Upper lobe of right lung (tissue), 1 donor: ENCODE results near the gene MAP4K5. TPM values are rescaled to one million over a fixed set of nuclear protein-coding genes. Genes with fewer than 3 reads are reported as not detected.
A peak's percentile ranks its signal among the peaks of the same experiment; 100 is the strongest.
"Not testable (repeated sequence)": the region's sequence is repeated elsewhere in the genome, so short reads cannot be mapped to it uniquely, and the experiment has no call there.

Experiments used
- ATAC-seq: fragments of 200-7000 bp; cut with Tn5 transposase; one replicate; pipeline ENCODE4 v1.9.1; 2020; ENCODE audit warnings: mild to moderate bottlenecking, moderate library complexity
- DNase-seq: peaks from one replicate; pipeline ENCODE4 v3.0.0-alpha.2; 2020
- H3K27ac ChIP-seq: fragments of 200-600 bp; one replicate; pipeline ENCODE4 v1.8.0; 2022
- H3K27me3 ChIP-seq: fragments of 200-600 bp; one replicate; pipeline ENCODE4 v1.8.0; 2022; ENCODE audit warnings: mild to moderate bottlenecking
- H3K36me3 ChIP-seq: fragments of 200-600 bp; one replicate; pipeline ENCODE4 v1.8.0; 2022
- H3K4me1 ChIP-seq: fragments of 200-600 bp; one replicate; pipeline ENCODE4 v1.8.0; 2022
- H3K4me3 ChIP-seq: fragments of 200-600 bp; one replicate; pipeline ENCODE4 v1.8.0; 2022; ENCODE audit warnings: mild to moderate bottlenecking
- H3K9me3 ChIP-seq: fragments of 200-600 bp; one replicate; pipeline ENCODE4 v1.8.0; 2022
- intact Hi-C: fragments of 100-400 bp; cut with DNase I; formaldehyde crosslinking; loops from one replicate; pipeline ENCODE4 v1.11.0; 2022
- total RNA-seq: library from RNA; stranded (reverse); fragmentation: NEBNext Ultra II Directional; extraction: Animal tissue kit (Norgen Biotek cat#: 25700); gene quantifications from one replicate; pipeline ENCODE4 v1.2.1, GENCODE V29; 2021
- TF ChIP-seq, protein P1 (sequence below): fragments of 200-600 bp; IDR thresholded peaks from one replicate; pipeline ENCODE4 v1.8.0; 2022; ENCODE audit warnings: antibody characterized with exemption
- donor health status: DM: no; HTN: yes; CAD: no; lungs with severe emphysema.

MAP4K5 gene
- total RNA-seq, 1 donor from 2014 or later, result 46.3 TPM

DNA sequence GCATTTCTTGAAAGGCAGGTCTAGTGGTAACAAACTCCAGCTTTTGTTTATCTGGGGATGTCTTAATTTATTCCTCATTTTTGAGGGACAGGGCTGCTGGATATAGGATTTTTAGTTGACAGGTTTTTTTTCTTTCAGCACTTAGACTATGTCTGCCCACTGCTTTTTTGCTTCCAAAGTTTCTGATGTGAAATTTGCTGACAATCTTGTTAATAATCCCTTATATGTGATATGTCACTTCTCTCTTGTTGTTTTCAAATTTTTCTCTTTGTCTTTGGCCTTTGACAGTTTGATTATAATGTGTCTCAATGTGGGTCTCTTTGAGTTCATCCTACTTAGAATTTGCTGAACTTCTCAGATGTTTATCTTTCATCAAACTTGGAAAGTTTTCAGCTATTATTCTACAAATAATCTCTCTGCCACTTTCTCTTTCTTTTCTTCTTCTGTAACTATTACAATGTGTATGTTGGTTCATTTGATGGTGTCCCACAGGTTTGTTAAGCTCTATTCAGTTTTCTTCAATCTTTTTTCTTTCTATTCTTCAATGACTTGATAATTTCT, 37.4 kb upstream of the MAP4K5 start:
- DNase-seq (no peak), ATAC-seq (no peak)
- peaks cover 12% of the 10 kb centered on the region for H3K9me3 ChIP-seq
- H3K27ac ChIP-seq, result no peak overlapping the region
- H3K4me1 ChIP-seq, result no peaks in the 10 kb centered on the region
- H3K36me3 ChIP-seq, result no peaks in the 10 kb centered on the region
- no peak overlapping the region for H3K4me3 ChIP-seq
- intact Hi-C loops, result no loop called here
- H3K27me3 ChIP-seq, result no peaks in the 10 kb centered on the region
- TF ChIP-seq, protein P1, sequence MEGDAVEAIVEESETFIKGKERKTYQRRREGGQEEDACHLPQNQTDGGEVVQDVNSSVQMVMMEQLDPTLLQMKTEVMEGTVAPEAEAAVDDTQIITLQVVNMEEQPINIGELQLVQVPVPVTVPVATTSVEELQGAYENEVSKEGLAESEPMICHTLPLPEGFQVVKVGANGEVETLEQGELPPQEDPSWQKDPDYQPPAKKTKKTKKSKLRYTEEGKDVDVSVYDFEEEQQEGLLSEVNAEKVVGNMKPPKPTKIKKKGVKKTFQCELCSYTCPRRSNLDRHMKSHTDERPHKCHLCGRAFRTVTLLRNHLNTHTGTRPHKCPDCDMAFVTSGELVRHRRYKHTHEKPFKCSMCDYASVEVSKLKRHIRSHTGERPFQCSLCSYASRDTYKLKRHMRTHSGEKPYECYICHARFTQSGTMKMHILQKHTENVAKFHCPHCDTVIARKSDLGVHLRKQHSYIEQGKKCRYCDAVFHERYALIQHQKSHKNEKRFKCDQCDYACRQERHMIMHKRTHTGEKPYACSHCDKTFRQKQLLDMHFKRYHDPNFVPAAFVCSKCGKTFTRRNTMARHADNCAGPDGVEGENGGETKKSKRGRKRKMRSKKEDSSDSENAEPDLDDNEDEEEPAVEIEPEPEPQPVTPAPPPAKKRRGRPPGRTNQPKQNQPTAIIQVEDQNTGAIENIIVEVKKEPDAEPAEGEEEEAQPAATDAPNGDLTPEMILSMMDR, result no peak

DNA sequence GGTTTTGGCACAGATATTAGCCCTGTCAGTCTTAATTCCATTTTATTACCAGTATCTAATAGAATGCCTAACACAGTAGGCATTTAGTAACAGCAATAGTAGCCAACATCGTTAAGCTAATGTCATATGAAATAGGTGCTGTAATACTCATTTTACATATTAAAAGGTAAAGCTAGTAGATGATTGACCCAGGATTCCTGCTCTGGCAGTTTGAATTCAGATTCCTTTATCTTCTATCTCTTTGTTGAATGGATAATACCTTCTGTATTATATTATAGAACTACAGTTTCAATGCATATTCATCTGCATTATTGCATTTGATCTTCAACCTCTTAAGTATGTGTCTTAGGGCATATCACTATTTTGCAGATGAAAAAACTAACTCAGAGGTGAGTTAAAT, 30.5 kb upstream of the MAP4K5 start:
- Histone ChIP-seq H3K27me3 (no peaks in the 10 kb centered on the region), H3K4me1 (no peaks in the 10 kb centered on the region), H3K4me3 (no peak overlapping the region), H3K9me3 (no peaks in the 10 kb centered on the region), H3K36me3 (no peaks in the 10 kb centered on the region), H3K27ac (no peak overlapping the region)
- DNase-seq (no peak), ATAC-seq (no peak)
- TF ChIP-seq, protein P1, result no peak
- intact Hi-C loops, result no loop called here

DNA sequence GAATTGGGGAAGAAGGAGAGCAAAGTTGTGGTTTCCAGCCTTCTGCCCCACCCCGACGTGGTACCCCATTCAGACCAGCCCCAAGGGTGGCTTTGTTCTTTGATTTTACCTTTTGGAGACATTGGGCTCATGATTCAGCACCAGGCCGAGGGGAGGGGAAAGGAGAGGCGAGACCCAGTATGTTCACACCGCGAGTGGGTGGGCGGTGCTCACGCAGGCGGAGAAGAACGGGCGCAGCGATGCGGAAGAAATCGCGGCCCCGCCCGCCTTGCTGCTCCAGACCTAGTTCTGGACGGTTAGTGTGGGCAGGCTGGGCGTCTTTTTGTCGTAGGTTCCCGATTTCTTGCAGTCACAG, 28.5 kb upstream of the MAP4K5 start:
- Histone ChIP-seq H3K9me3 (no peaks in the 10 kb centered on the region), H3K27me3 (no peaks in the 10 kb centered on the region), H3K4me1 (no peaks in the 10 kb centered on the region), H3K27ac (peak overlapping the region; percentile 87), H3K36me3 (no peaks in the 10 kb centered on the region), H3K4me3 (peak overlapping the region; percentile 75)
- peak; percentile 93 for ATAC-seq
- peak; percentile 93 for DNase-seq
- TF ChIP-seq, protein P1, result no peak
- intact Hi-C loops, result no loop called here

DNA sequence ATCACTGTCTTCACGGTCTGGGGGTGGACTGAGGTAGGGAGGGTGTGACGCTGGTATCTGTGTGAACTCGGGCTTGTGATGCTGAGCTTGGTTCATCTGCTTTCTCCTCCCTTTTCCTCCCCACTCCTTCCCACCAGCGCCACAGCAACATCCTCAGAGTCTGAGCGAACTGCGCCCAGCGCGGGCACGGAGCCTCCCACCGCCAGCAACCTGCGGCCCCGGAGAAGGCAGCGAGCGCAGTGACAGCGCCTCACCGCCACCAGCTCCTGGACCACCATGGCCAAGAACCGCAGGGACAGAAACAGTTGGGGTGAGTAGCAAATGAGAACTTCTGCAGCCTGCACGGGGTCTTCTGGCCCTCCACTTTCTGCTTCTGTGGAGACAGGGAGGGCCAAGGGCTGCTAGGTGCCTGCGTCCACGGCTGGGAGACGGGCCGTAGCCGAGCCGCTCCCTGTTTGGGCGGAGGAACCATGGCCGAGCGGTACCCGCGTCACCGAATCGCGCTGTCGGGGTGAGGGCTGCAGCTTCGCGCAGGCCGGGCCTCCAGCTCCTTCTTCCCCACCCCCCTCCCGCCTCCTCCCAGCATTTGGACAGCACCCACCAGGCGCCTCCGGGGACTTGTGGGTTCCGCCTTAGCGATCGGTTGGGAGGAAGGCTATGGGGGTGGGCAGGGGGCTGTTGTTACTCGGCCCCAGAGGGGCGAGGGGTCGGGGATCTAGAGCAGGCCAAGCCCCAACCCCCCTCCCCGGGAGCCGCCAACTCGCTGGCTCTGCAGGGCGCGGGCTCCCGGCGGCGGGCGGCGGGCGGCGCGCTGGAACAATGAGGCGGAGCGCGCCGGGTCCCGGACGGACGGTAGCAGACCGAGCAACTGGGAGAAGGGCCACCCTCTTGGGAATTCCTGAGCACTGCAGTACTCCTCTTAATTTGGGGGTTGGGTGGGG, 27.9 kb upstream of the MAP4K5 start, which contains the start of gene ATL1:
ATL1 (plus strand) TSS at position 156 of the 941 bp plus-strand sequence; CDS start at position 277, 121 bp downstream.
- intact Hi-C loops, result no loop called here
- ATAC-seq, result peak; percentile 93

DNA sequence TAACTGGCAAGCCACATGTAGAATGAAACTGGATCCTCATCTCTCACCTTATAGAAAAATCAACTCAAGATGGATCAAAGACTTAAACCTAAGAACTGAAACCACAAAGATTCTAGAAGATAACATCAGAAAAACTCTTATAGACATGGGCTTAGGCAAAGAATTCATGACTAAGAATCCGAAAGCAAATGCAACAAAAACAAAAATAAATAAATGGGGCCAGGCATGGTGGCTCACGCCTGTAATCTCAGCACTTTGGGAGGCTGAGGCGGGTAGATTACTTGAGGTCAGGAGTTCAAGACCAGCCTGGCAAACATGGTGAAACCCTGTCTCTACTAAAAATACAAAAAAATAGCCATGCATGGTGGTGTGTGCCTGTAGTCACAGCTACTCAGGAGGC, 20.4 kb upstream of the MAP4K5 start:
- H3K4me3 ChIP-seq, DNase-seq, ATAC-seq, intact Hi-C loops, H3K4me1 ChIP-seq, H3K9me3 ChIP-seq, H3K27me3 ChIP-seq, H3K36me3 ChIP-seq, H3K27ac ChIP-seq: not testable (repeated sequence)

More for the DNA sequence above, 27.9 kb upstream of the MAP4K5 start, which contains the start of gene ATL1:
- peak within 1 kb of the TSS; percentile 87 for H3K27ac ChIP-seq
- H3K9me3 ChIP-seq, result no peaks in the 10 kb centered on the region
- H3K36me3 ChIP-seq, result no peaks in the 10 kb centered on the region
- H3K27me3 ChIP-seq, result no peaks in the 10 kb centered on the region
- peak; percentile 87 for DNase-seq
- H3K4me3 ChIP-seq, result peak within 1 kb of the TSS; percentile 75
- H3K4me1 ChIP-seq, result no peaks in the 10 kb centered on the region
- TF ChIP-seq, protein P1, result no peak

DNA sequence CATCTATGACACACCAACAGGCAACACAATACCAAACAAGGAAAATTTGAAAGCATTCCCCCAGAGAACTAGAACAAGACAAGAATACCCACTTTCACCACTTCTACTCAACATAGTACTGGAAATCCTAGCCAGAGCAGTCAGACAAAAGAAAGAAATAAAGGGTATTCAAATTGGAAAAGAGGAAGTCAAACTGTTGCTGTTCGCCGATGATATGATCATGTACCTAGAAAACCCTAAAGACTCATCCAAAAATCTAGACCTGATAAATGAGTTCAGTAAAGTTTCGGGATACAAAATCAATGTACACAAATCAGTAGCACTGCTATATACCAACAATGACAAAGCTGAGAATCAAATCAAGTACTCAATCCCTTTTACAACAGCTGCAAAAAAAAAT, 19.5 kb upstream of the MAP4K5 start:
- no peak overlapping the region for H3K4me3 ChIP-seq
- DNase-seq, result no peak
- no peaks in the 10 kb centered on the region for H3K27me3 ChIP-seq
- TF ChIP-seq, protein P1, result no peak
- H3K9me3 ChIP-seq, result no peaks in the 10 kb centered on the region
- no peaks in the 10 kb centered on the region for H3K4me1 ChIP-seq
- H3K36me3 ChIP-seq, result no peaks in the 10 kb centered on the region
- intact Hi-C loops, result no loop called here
- H3K27ac ChIP-seq, result no peak overlapping the region
- ATAC-seq, result no peak
